ENCODE results near the gene DUSP2. TPM values are rescaled to one million over a fixed set of nuclear protein-coding genes. Genes with fewer than 3 reads are reported as not detected.

The DUSP2 gene
- total and polyA plus RNA-seq, 2 experiments from 2014 or later = 6.6 to 13.0 TPM

- H2AFZ ChIP-seq = peak overlapping the region; percentile 83
- no peak overlapping the region for H3K27ac Mint-ChIP-seq
Observed at GRCh38 chr2:96164459-96165184, 19.4 kb upstream of the DUSP2 start.

More at GRCh38 chr2:96164459-96165184, 19.4 kb upstream of the DUSP2 start:
- ATAC-seq = peak; percentile 95
- H3K27me3 ChIP-seq (ENCODE audit: insufficient read depth) = no peaks in the 10 kb centered on the region
- H3K4me2 ChIP-seq = no peak overlapping the region
- H3K36me3 ChIP-seq (ENCODE audit: insufficient read depth) = no peaks in the 10 kb centered on the region
- H3K4me3 Mint-ChIP-seq = no peak overlapping the region
- TF ChIP-seq ETS1 (IDR thresholded peaks at IDR 0.05) (no peak), ZNF331 (CRISPR knock-in tag; IDR thresholded peaks at IDR 0.05; ENCODE audit: low read depth) (no peak), CTCF (conservative IDR thresholded peaks at IDR 0.05; ENCODE audit: low read depth in 2 of 2) (0 out of 4 replicates have a peak, but pooled peaks of 1 of the 2 experiments have one; percentile 7), NANOG (IDR thresholded peaks at IDR 0.05; ENCODE audit: borderline replicate concordance) (no peak), ZNF114 (CRISPR knock-in tag; IDR thresholded peaks at IDR 0.05) (no peak), ZNF462 (CRISPR knock-in tag; IDR thresholded peaks at IDR 0.05) (no peak)
- H3K27ac ChIP-seq (ENCODE audit: low read depth) = no peak overlapping the region
- H3K36me3 Mint-ChIP-seq (ENCODE audit: low read depth) = no peaks in the 10 kb centered on the region
- H4K20me1 ChIP-seq (replicated peaks; ENCODE audit: insufficient read depth) = no peaks in the 10 kb centered on the region
- H3K79me2 ChIP-seq (replicated peaks; ENCODE audit: insufficient read depth) = no peaks in the 10 kb centered on the region
- peaks cover 8% of the 10 kb centered on the region for H3K9me3 Mint-ChIP-seq
- H3K4me1 ChIP-seq (ENCODE audit: insufficient read depth) = no peaks in the 10 kb centered on the region
- peaks cover 11% of the 10 kb centered on the region for H3K4me1 Mint-ChIP-seq
- H3K9me2 ChIP-seq (ENCODE audit: insufficient read depth) = no peaks in the 10 kb centered on the region
- DNase-seq (ENCODE audit: low spot score) = peak; percentile 61
- H3F3A ChIP-seq (replicated peaks; ENCODE audit: low read depth) = no peaks in the 10 kb centered on the region
- H3K27me3 Mint-ChIP-seq (ENCODE audit: insufficient read depth, low read depth, poor library complexity) = peaks cover 2% of the 10 kb centered on the region
- no peak overlapping the region for H3K4me3 ChIP-seq

Measured in GM23338 (cell line).